IPS-18c (cell line): ENCODE data around the gene GTF2A2.
"Not testable (repeated sequence)": the region's sequence is repeated elsewhere in the genome, so short reads cannot be mapped to it uniquely, and the experiment has no call there.

Experiments used
- H3K4me3 ChIP-seq: 2 replicates; pipeline ENCODE4 v1.7.0; 2013; ENCODE audit warnings: low read depth, mild to moderate bottlenecking, low read length, moderate library complexity; ENCODE audit not compliant: insufficient read depth
- H3K9me3 ChIP-seq: one replicate; pipeline ENCODE4 v1.6.1; 2013; ENCODE audit warnings: mild to moderate bottlenecking, low read length, moderate library complexity; ENCODE audit not compliant: control insufficient read depth, insufficient read depth

GTF2A2 gene

GRCh38 chr15:59680346-59680745 lies 23.0 kb upstream of the GTF2A2 start:
- Histone ChIP-seq H3K4me3 (no peak overlapping the region), H3K9me3 (no peaks in the 10 kb centered on the region)

GRCh38 chr15:59678620-59679019 lies 21.3 kb upstream of the GTF2A2 start:
- no peak overlapping the region for H3K4me3 ChIP-seq

GRCh38 chr15:59678172-59678571 lies 20.9 kb upstream of the GTF2A2 start:
- H3K9me3 ChIP-seq: no peaks in the 10 kb centered on the region
- H3K4me3 ChIP-seq: no peak overlapping the region

More at GRCh38 chr15:59678620-59679019, 21.3 kb upstream of the GTF2A2 start:
- no peaks in the 10 kb centered on the region for H3K9me3 ChIP-seq

GRCh38 chr15:59676565-59676964 lies 19.2 kb upstream of the GTF2A2 start:
- H3K9me3 ChIP-seq: no peaks in the 10 kb centered on the region
- no peak overlapping the region for H3K4me3 ChIP-seq

- Histone ChIP-seq H3K4me3 (no peak overlapping the region), H3K9me3 (no peaks in the 10 kb centered on the region)
Measured at GRCh38 chr15:59674361-59674877, 17.1 kb upstream of the GTF2A2 start.

GRCh38 chr15:59668556-59668955 lies 11.2 kb upstream of the GTF2A2 start:
- no peaks in the 10 kb centered on the region for H3K9me3 ChIP-seq
- H3K4me3 ChIP-seq: no peak overlapping the region

- H3K4me3 ChIP-seq: no peak overlapping the region
- H3K9me3 ChIP-seq: no peaks in the 10 kb centered on the region
Measured at GRCh38 chr15:59662260-59662659, 4.9 kb upstream of the GTF2A2 start.

- H3K9me3 ChIP-seq: no peaks in the 10 kb centered on the region
- no peak overlapping the region for H3K4me3 ChIP-seq
Measured at GRCh38 chr15:59659366-59659765, 2.1 kb upstream of the GTF2A2 start.

- Histone ChIP-seq H3K4me3 (peak overlapping the region; percentile 65; the same call in 1 of the 2 replicates), H3K9me3 (no peaks in the 10 kb centered on the region)
Measured at GRCh38 chr15:59657635-59658125, 365 bp upstream of the GTF2A2 start.

- no peaks in the 10 kb centered on the region for H3K9me3 ChIP-seq
- no peak overlapping the region for H3K4me3 ChIP-seq
Measured at GRCh38 chr15:59654046-59654445, 3.3 kb downstream of the GTF2A2 start.

- Histone ChIP-seq H3K9me3 (no peaks in the 10 kb centered on the region), H3K4me3 (no peak overlapping the region)
Measured at GRCh38 chr15:59649603-59650002, 7.7 kb downstream of the GTF2A2 start.

GRCh38 chr15:59647085-59647484 lies 10.2 kb downstream of the GTF2A2 start:
- H3K9me3 ChIP-seq: no peaks in the 10 kb centered on the region
- no peak overlapping the region for H3K4me3 ChIP-seq

GRCh38 chr15:59646277-59646676 lies 11.0 kb downstream of the GTF2A2 start:
- H3K9me3 ChIP-seq: no peaks in the 10 kb centered on the region

GRCh38 chr15:59645812-59646211 lies 11.5 kb downstream of the GTF2A2 start:
- H3K4me3 ChIP-seq, H3K9me3 ChIP-seq: not testable (repeated sequence)

More at GRCh38 chr15:59646277-59646676, 11.0 kb downstream of the GTF2A2 start:
- no peak overlapping the region for H3K4me3 ChIP-seq

GRCh38 chr15:59644756-59645155 lies 12.6 kb downstream of the GTF2A2 start:
- H3K9me3 ChIP-seq: no peaks in the 10 kb centered on the region
- H3K4me3 ChIP-seq: no peak overlapping the region

- H3K9me3 ChIP-seq: no peaks in the 10 kb centered on the region
- H3K4me3 ChIP-seq: no peak overlapping the region
Measured at GRCh38 chr15:59642351-59642750, 15.0 kb downstream of the GTF2A2 start.

GRCh38 chr15:59637507-59637906 lies 19.8 kb downstream of the GTF2A2 start:
- H3K4me3 ChIP-seq, H3K9me3 ChIP-seq: not testable (repeated sequence)

GRCh38 chr15:59636184-59636583 lies 21.1 kb downstream of the GTF2A2 start:
- H3K9me3 ChIP-seq: no peaks in the 10 kb centered on the region
- H3K4me3 ChIP-seq: no peak overlapping the region

GRCh38 chr15:59632714-59633113 lies 24.6 kb downstream of the GTF2A2 start:
- Histone ChIP-seq H3K4me3 (no peak overlapping the region), H3K9me3 (no peaks in the 10 kb centered on the region)
